ENCODE measurements around the gene SRGAP3.

Gene SRGAP3

DNA sequence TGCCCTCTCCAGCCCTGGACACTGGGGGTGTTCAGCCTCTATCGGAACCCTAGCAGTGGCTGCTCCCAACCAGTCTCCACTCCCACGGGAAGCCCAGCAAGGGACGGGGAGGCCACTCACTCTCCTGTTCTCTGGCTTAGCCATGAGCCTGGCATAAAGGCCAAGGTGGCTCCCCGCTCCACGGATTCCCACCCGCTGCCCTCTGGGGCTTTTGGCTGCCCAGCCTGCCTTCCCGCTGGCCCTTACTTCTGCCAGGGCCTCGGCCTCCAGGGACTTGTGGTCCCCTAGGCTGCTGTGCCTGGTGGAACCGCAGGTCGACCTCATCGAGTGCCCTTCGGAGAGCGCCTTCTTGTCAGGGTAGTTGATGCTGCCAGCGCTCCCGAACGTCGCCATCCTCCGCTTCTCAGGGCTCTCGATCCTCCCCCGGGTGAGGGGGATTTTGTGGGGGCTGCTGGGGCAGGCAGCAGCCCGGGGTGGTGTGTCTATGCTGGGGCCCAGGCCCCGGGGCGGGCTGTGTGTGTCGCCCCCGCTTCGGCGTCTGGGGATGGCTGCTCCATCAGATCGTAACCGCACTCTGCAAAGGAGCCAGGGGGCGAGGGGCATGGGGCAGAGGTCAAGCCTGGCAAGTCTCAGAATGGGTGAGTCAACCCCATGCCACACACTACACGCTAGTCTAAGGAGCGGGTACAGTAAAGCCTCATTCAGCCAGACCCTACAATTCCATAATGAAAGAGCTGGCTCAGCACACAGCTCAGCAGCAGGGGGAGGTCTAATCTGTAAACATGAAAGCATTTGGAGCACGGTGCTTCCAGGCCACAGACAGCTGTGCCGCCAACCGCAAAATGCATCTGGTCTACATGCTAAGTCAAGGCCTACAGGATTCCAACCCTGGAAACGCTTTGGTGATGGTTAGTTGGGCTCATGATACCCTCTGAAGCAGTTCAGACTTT lies 258.9 kb downstream of the SRGAP3 start:
- H3K4me3 ChIP-seq (ENCODE audit: control insufficient read depth, low read depth, low read length), result no peak overlapping the region
- peak; percentile 25 for TF ChIP-seq CTCF (IDR thresholded peaks at IDR 0.05; ENCODE audit: control insufficient read depth, insufficient read depth, low read depth, low read length, missing control alignments)
- peak; percentile 72 for DNase-seq (ENCODE audit: low read depth)

GRCh38 chr3:8988791-8989558 lies 260.5 kb downstream of the SRGAP3 start:
- DNase-seq (ENCODE audit: low read depth), result no peak
- no peak for TF ChIP-seq CTCF (IDR thresholded peaks at IDR 0.05; ENCODE audit: control insufficient read depth, insufficient read depth, low read depth, low read length, missing control alignments)
- H3K4me3 ChIP-seq (ENCODE audit: control insufficient read depth, low read depth, low read length), result no peak overlapping the region

DNA sequence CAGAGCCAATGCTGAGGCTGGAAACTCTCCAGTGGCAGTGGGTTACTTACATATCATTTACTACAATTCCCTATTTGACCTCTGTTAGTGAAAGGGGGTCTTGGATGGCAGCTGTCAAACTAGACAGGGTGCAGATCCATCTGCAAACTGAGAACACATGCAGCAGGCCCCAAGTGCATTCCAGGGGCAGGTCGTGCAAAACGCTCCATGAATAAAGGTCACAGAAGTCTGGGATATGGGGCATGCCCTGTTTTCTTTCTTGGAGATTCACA lies 261.1 kb downstream of the SRGAP3 start:
- no peak for TF ChIP-seq CTCF (IDR thresholded peaks at IDR 0.05; ENCODE audit: control insufficient read depth, insufficient read depth, low read depth, low read length, missing control alignments)
- H3K4me3 ChIP-seq (ENCODE audit: control insufficient read depth, low read depth, low read length), result no peak overlapping the region
- DNase-seq (ENCODE audit: low read depth), result no peak

- peak; percentile 83 for TF ChIP-seq CTCF (IDR thresholded peaks at IDR 0.05; ENCODE audit: control insufficient read depth, insufficient read depth, low read depth, low read length, missing control alignments)
- H3K4me3 ChIP-seq (ENCODE audit: control insufficient read depth, low read depth, low read length), result no peak overlapping the region
- no peak for DNase-seq (ENCODE audit: low read depth)
Observed at GRCh38 chr3:8987645-8988383, 261.6 kb downstream of the SRGAP3 start.

GRCh38 chr3:8987226-8987625 lies 262.2 kb downstream of the SRGAP3 start:
- H3K4me3 ChIP-seq (ENCODE audit: control insufficient read depth, low read depth, low read length), result no peak overlapping the region
- no peak for DNase-seq (ENCODE audit: low read depth)
- no peak for TF ChIP-seq CTCF (IDR thresholded peaks at IDR 0.05; ENCODE audit: control insufficient read depth, insufficient read depth, low read depth, low read length, missing control alignments)

- DNase-seq (ENCODE audit: low read depth), result no peak
- no peak for TF ChIP-seq CTCF (IDR thresholded peaks at IDR 0.05; ENCODE audit: control insufficient read depth, insufficient read depth, low read depth, low read length, missing control alignments)
- no peak overlapping the region for H3K4me3 ChIP-seq (ENCODE audit: control insufficient read depth, low read depth, low read length)
Observed at GRCh38 chr3:8986741-8987140, 262.7 kb downstream of the SRGAP3 start.
